K562 (cell line): ENCODE data around the gene AP1G1. TPM values are rescaled to one million over a fixed set of nuclear protein-coding genes. Genes with fewer than 3 reads are reported as not detected.

ENCODE experiments used
- BCOR ChIP-seq: fragments of 450-650 bp; IDR thresholded peaks from 2 replicates; pipeline ENCODE4 v1.6.1; 2016
- BHLHE40 ChIP-seq: IDR thresholded peaks from 2 replicates; pipeline ENCODE4 v1.6.1; 2011; ENCODE audit warnings: low read length, improper control_type of control experiment
- CEBPB ChIP-seq: fragments of 450-650 bp; IDR thresholded peaks from 2 replicates; pipeline ENCODE4 v1.6.1; 2016; ENCODE audit warnings: missing genetic modification characterization, missing compliant biosample characterization
- E4F1 ChIP-seq: fragments of 250-450 bp; sonication (Bioruptor Pico); IDR thresholded peaks from 2 replicates; pipeline ENCODE4 v1.5.0; 2021; ENCODE audit warnings: mild to moderate bottlenecking, borderline replicate concordance
- IRF9 ChIP-seq: fragments of 450-650 bp; IDR thresholded peaks from 2 replicates; pipeline ENCODE4 v1.6.1; 2016; ENCODE audit warnings: missing biosample characterization, missing genetic modification characterization
- KDM5B ChIP-seq: fragments of 200-600 bp; sonication (generic); IDR thresholded peaks from 2 replicates; pipeline ENCODE4 v1.6.1; 2012; ENCODE audit warnings: low read depth, mild to moderate bottlenecking, moderate library complexity, low read length, control low read depth, inconsistent platforms; ENCODE audit not compliant: insufficient replicate concordance
- MAFK ChIP-seq: IDR thresholded peaks from 2 replicates; pipeline ENCODE4 v1.6.1; 2011; ENCODE audit warnings: low read length, improper control_type of control experiment
- MEF2A ChIP-seq: IDR thresholded peaks from 2 replicates; pipeline ENCODE4 v1.6.1; 2011; ENCODE audit warnings: low read depth, mild to moderate bottlenecking, low read length, moderate library complexity; ENCODE audit not compliant: control insufficient read depth
- MIER1 ChIP-seq: fragments of 450-650 bp; IDR thresholded peaks from 2 replicates; pipeline ENCODE4 v1.6.1; 2016; ENCODE audit warnings: antibody characterized with exemption, mild to moderate bottlenecking, low read depth
- MXI1 ChIP-seq: IDR thresholded peaks from 2 replicates; pipeline ENCODE4 v1.6.1; 2011; ENCODE audit warnings: low read depth, mild to moderate bottlenecking, improper control_type of control experiment, low read length
- NEUROD1 ChIP-seq: fragments of 150-350 bp; IDR thresholded peaks from 2 replicates; pipeline ENCODE4 v1.6.1; 2014; ENCODE audit warnings: borderline replicate concordance, low read length, low read depth; ENCODE audit not compliant: partially characterized antibody
- NFATC3 ChIP-seq: fragments of 450-650 bp; IDR thresholded peaks from 2 replicates; pipeline ENCODE4 v1.6.1; 2017; ENCODE audit warnings: mild to moderate bottlenecking
- NRF1 ChIP-seq, 2 experiments: fragments of 450-650 bp; IDR thresholded peaks in 1 of 2; conservative IDR thresholded peaks in 1 of 2; 2 replicates each; pipeline ENCODE4 v1.6.1; 2014; ENCODE audit warnings: mild to moderate bottlenecking in 2 of 2
- polyA plus RNA-seq, 8 experiments: library from polyadenylated mRNA; depleted of rRNA in 4 of 8; stranded (reverse) in 5 of 8; unstranded in 3 of 8; fragments of >200 nt; fragmentation: Nextera tagmentation in 2 of 8; fragmentation: Illumina TruSeq in 1 of 8; extraction: Ambion mirVana in 2 of 8; extraction: Trizol in 1 of 8; gene quantifications; 2 replicates each; pipeline versions ENCODE4 v1.2.1 to v1.2.3, GENCODE V29; 2011 to 2014; ENCODE audit warnings: inconsistent platforms in 1 of 8, missing spikeins in 1 of 8
- total RNA-seq, 7 experiments: library from RNA; depleted of rRNA in 6 of 7; stranded (reverse); fragments of >200 nt in 6 of 7; fragmentation: Illumina TruSeq in 2 of 7; extraction: Trizol in 2 of 7; gene quantifications; 2 replicates each; pipeline versions ENCODE4 v1.2.1 to v1.2.3, GENCODE V29; 2011 to 2021; ENCODE audit warnings: low replicate concordance in 1 of 7
- TF ChIP-seq, protein P1 (sequence below), 3 experiments: fragments of 200-800 bp in 1 of 3; fragments of 250-450 bp in 1 of 3; fragments of 450-650 bp in 1 of 3; sonication (Bioruptor Pico) in 1 of 3; sonication (Bioruptor generic) in 1 of 3; formaldehyde crosslinking in 1 of 3; IDR thresholded peaks; 2 replicates each; pipeline versions ENCODE4 v1.6.1 to v1.8.0; 2016 to 2022; ENCODE audit warnings: mild to moderate bottlenecking in 2 of 3, missing genetic modification characterization in 2 of 3, missing compliant biosample characterization in 1 of 3, moderate library complexity in 1 of 3
- TF ChIP-seq, protein P2 (sequence below): fragments of 250-450 bp; sonication (Bioruptor Pico); IDR thresholded peaks from 2 replicates; pipeline ENCODE4 v1.4.0; 2020; ENCODE audit warnings: mild to moderate bottlenecking, moderate library complexity

AP1G1 gene
- total and polyA plus RNA-seq, 9 of the 15 experiments (the other 6 are each of a cell fraction or from before 2014, with no cell fraction given): 7.0 to 59.2 (median 42.0) TPM

DNA sequence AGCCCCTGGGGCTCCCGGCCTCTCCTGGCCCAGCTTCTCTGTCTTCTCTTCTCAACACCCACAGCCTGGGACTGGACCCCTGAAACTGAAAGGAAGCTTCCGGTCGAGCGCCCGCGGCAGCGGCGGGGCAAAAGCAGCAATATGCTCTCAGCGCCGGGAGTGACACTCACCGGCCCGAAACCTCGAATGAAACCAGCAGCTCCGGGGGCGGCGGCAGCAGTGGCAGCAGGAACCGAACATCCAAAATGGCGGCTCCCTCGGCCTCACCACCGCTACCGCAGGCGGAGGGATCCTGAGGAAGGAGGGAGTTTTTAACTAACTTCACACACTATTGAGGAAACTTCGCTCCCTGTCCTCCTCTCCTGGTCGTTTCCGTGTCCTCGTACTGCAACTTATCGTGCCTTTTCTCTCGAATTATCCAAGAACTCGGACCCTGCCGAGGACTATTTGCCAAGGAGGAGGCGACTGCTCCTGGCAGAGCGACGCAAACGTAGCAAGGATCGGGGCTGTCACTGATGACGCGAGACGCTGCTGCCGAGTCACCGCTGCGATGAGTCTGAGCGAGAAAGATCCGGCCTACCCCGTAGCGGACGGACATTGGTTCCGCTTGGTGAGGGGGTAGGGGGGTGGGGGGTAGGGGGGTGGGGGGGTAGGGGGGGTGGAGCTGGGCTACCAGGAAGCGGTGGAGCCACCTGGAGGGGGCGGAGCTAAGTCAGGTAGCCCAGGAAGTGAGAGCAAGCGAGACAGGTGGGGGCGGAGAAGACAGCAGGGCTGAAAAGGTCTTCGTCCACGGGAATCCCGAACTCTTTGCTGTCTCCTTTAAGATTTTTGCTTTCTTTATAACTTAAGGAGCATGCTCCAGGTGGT lies at the start of gene AP1G1 (continued):
- TF ChIP-seq MEF2A (no peak), BHLHE40 (no peak), NFATC3 (peak; percentile 93), CEBPB (no peak), MXI1 (no peak), NRF1 (conservative IDR thresholded peaks at IDR 0.05 in 1 of 2, IDR thresholded peaks at IDR 0.05 in 1 of 2) (peak; percentile 20 to 53; a peak in 2 of 4 replicates), BCOR (peak; percentile 81), MAFK (peak; percentile 47; the same call in 1 of the 2 replicates), NEUROD1 (no peak), MIER1 (peak; percentile 71; the same call in 1 of the 2 replicates), IRF9 (no peak), KDM5B (peak; percentile 83), E4F1 (no peak)
- TF ChIP-seq, protein P1, sequence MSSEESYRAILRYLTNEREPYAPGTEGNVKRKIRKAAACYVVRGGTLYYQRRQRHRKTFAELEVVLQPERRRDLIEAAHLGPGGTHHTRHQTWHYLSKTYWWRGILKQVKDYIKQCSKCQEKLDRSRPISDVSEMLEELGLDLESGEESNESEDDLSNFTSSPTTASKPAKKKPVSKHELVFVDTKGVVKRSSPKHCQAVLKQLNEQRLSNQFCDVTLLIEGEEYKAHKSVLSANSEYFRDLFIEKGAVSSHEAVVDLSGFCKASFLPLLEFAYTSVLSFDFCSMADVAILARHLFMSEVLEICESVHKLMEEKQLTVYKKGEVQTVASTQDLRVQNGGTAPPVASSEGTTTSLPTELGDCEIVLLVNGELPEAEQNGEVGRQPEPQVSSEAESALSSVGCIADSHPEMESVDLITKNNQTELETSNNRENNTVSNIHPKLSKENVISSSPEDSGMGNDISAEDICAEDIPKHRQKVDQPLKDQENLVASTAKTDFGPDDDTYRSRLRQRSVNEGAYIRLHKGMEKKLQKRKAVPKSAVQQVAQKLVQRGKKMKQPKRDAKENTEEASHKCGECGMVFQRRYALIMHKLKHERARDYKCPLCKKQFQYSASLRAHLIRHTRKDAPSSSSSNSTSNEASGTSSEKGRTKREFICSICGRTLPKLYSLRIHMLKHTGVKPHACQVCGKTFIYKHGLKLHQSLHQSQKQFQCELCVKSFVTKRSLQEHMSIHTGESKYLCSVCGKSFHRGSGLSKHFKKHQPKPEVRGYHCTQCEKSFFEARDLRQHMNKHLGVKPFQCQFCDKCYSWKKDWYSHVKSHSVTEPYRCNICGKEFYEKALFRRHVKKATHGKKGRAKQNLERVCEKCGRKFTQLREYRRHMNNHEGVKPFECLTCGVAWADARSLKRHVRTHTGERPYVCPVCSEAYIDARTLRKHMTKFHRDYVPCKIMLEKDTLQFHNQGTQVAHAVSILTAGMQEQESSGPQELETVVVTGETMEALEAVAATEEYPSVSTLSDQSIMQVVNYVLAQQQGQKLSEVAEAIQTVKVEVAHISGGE (CRISPR knock-in tag; IDR thresholded peaks at IDR 0.05): peak; percentile 65 to 98 (median 72); a peak in 5 of 6 replicates
- TF ChIP-seq, protein P2, sequence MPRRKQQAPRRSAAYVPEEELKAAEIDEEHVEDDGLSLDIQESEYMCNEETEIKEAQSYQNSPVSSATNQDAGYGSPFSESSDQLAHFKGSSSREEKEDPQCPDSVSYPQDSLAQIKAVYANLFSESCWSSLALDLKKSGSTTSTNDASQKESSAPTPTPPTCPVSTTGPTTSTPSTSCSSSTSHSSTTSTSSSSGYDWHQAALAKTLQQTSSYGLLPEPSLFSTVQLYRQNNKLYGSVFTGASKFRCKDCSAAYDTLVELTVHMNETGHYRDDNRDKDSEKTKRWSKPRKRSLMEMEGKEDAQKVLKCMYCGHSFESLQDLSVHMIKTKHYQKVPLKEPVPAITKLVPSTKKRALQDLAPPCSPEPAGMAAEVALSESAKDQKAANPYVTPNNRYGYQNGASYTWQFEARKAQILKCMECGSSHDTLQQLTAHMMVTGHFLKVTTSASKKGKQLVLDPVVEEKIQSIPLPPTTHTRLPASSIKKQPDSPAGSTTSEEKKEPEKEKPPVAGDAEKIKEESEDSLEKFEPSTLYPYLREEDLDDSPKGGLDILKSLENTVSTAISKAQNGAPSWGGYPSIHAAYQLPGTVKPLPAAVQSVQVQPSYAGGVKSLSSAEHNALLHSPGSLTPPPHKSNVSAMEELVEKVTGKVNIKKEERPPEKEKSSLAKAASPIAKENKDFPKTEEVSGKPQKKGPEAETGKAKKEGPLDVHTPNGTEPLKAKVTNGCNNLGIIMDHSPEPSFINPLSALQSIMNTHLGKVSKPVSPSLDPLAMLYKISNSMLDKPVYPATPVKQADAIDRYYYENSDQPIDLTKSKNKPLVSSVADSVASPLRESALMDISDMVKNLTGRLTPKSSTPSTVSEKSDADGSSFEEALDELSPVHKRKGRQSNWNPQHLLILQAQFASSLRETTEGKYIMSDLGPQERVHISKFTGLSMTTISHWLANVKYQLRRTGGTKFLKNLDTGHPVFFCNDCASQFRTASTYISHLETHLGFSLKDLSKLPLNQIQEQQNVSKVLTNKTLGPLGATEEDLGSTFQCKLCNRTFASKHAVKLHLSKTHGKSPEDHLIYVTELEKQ: no peak
